ENCODE data around the gene CREBL2. TPM values are rescaled to one million over a fixed set of nuclear protein-coding genes. Genes with fewer than 3 reads are reported as not detected.
"Not testable (repeated sequence)": the region's sequence is repeated elsewhere in the genome, so short reads cannot be mapped to it uniquely, and the experiment has no call there.

The CREBL2 gene
- total RNA-seq, 4 donors from 2014 or later, result 31.0 to 45.6 (median 41.2) TPM

DNA sequence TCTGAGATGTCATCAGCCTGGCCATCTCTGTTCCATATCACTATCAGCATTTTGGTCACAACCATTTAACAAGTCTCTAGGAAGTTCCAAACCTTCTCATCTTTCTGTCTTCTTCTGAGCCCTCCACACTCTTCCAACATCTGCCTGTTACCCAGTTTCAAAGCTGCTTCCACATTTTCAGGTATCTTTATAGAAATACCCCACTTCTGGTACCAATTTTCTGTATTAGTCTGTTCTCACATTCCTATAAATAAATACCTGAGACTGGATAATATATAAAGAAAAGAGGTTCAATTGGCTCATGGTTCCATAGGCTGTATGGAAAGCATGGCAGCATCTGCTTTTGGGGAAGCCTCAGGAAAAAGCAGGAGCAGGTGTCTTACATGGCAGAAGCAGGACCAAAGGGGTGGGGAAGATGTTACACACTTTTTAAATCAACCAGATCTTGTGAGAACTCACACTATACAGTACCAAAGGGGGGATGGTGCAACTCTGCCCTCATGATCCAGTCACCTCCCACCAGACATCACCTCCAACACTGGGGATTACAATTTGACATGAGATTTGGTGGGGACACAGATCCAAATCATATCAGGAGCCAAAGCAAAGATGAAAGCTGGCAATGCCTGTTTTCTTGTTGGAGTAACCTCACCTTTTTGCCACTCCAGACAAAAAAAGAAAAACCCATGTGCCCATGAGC is 37.4 kb downstream of the CREBL2 start:
- no peak for DNase-seq (ENCODE audit: low spot score in 2 of 2)
- TF ChIP-seq, protein P1, sequence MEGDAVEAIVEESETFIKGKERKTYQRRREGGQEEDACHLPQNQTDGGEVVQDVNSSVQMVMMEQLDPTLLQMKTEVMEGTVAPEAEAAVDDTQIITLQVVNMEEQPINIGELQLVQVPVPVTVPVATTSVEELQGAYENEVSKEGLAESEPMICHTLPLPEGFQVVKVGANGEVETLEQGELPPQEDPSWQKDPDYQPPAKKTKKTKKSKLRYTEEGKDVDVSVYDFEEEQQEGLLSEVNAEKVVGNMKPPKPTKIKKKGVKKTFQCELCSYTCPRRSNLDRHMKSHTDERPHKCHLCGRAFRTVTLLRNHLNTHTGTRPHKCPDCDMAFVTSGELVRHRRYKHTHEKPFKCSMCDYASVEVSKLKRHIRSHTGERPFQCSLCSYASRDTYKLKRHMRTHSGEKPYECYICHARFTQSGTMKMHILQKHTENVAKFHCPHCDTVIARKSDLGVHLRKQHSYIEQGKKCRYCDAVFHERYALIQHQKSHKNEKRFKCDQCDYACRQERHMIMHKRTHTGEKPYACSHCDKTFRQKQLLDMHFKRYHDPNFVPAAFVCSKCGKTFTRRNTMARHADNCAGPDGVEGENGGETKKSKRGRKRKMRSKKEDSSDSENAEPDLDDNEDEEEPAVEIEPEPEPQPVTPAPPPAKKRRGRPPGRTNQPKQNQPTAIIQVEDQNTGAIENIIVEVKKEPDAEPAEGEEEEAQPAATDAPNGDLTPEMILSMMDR (IDR thresholded peaks at IDR 0.05), result no peak
- TF ChIP-seq POLR2AphosphoS5 (IDR thresholded peaks at IDR 0.05), result no peak
- no peak for TF ChIP-seq POLR2A (IDR thresholded peaks at IDR 0.05)
- TF ChIP-seq EP300 (IDR thresholded peaks at IDR 0.05), result no peak
- no peaks in the 10 kb centered on the region for H3K4me1 ChIP-seq
- H3K4me3 ChIP-seq, result no peak overlapping the region
- H3K27ac ChIP-seq, result no peak overlapping the region
- peaks cover 10% of the 10 kb centered on the region for H3K9me3 ChIP-seq
- H3K27me3 ChIP-seq, result no peaks in the 10 kb centered on the region
- no peaks in the 10 kb centered on the region for H3K36me3 ChIP-seq

DNA sequence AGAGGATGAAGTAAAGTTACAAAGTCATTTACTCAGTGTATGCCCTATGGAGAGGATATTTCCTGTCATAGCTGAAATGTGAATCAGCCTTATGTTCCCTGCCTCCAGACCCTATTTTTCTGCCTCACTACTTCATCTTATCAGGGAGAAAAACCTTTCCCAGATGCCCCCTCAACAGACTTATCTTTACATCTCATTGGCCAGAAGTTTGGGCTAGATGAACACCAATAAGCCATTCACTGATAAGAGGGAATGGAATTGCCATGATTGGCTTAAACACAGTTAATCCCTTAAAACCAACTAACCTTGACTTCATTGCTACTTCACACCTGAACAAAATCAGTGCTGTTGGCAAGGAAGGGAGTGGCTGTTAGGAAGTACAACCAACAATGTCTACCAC is 40.1 kb downstream of the CREBL2 start:
- no peaks in the 10 kb centered on the region for H3K36me3 ChIP-seq
- H3K27ac ChIP-seq, result no peak overlapping the region
- no peak overlapping the region for H3K4me3 ChIP-seq
- no peaks in the 10 kb centered on the region for H3K27me3 ChIP-seq
- peaks cover 10% of the 10 kb centered on the region for H3K4me1 ChIP-seq
- TF ChIP-seq, protein P1 (IDR thresholded peaks at IDR 0.05), result no peak
- TF ChIP-seq POLR2AphosphoS5 (IDR thresholded peaks at IDR 0.05), result no peak
- no peak for TF ChIP-seq EP300 (IDR thresholded peaks at IDR 0.05)
- TF ChIP-seq POLR2A (IDR thresholded peaks at IDR 0.05), result no peak
- peaks cover 10% of the 10 kb centered on the region for H3K9me3 ChIP-seq
- no peak for DNase-seq (ENCODE audit: low spot score in 2 of 2)

DNA sequence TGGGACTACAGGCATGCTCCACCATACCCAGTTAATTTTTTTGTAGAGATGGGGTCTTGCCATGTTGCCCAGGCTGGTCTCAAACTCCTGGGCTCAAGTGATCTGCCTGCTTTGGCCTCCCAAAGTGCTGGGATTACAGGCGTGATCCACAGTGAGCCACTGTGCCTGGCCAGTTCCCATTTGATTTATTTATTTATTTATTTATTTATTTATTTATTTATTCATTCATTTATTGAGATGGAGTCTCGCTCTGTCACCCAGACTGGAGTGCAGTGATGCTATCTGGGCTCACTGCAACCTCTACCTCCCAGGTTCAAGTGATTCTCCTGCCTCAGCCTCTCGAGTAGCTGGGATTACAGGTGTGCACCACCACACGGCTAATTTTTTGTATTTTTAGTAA is 41.0 kb downstream of the CREBL2 start:
- not testable (repeated sequence) for H3K9me3 ChIP-seq; H3K27ac ChIP-seq; H3K4me3 ChIP-seq; H3K36me3 ChIP-seq; DNase-seq (ENCODE audit: low spot score in 2 of 2); H3K27me3 ChIP-seq; H3K4me1 ChIP-seq
- WGBS, result 91% methylated on average over 4 of the region's 4 CpGs

DNA sequence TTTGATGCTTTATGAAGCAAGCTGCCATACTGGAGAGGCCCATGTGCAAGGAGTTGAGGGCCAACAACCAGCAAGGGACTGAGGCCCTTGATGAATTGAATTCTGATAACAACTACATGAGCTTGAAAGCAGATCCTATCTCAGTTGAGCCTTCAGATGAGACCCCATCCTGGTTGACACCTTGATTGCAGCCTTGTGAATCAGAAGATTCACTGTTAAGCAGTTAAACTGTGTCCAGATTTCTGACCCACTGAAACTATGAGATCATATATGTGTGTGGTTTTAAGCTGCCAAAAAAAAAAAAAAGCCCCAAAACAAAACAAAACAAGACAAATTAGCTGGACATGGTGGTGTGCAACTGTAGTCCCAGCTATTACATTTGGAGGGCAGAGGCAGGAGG is 42.2 kb downstream of the CREBL2 start:
- Histone ChIP-seq H3K4me3 (no peak overlapping the region), H3K27me3 (no peaks in the 10 kb centered on the region), H3K4me1 (peaks cover 10% of the 10 kb centered on the region), H3K27ac (no peak overlapping the region), H3K9me3 (peaks cover 10% of the 10 kb centered on the region), H3K36me3 (no peaks in the 10 kb centered on the region)
- no peak for DNase-seq (ENCODE audit: low spot score in 2 of 2)
- TF ChIP-seq EP300 (IDR thresholded peaks at IDR 0.05) (no peak), POLR2AphosphoS5 (IDR thresholded peaks at IDR 0.05) (no peak), POLR2A (IDR thresholded peaks at IDR 0.05) (no peak)
- TF ChIP-seq, protein P1 (IDR thresholded peaks at IDR 0.05), result no peak

DNA sequence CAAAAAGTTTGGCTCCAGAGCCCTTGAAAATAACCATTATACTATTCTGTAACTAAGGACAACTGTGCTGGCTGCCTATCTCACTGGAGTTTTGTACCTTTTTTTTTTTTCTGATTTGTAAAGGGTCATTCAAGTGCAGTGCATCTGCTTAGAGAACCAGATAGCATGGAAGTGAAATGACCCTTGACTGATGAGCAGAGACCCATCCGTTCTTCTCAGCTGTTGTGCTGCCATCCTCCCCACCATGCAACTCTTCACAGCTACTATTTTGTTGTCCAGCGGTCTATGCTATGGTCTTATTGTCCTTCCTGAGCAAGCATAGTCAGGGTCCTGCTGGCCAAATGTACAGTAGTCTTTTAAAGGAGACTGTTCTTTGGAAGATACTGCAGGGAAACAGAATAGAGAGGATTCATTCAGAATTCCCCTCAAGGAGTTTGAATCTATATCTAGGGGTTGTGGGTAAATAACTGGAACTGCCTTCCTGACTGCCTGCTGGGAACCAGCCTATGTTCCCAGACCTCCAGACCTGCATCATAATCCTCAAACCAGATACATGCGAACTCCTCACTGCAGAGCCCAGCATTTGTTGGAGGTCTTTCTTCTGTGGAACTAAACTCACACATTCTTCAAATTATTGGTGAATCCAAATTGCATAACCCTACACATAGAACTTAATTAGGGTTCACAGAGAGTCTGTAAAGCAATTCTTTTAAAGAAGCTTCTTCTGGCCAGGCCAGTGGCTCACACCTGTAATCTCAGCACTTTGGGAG is 43.2 kb downstream of the CREBL2 start:
- H3K27me3 ChIP-seq, result no peaks in the 10 kb centered on the region
- DNase-seq (ENCODE audit: low spot score in 2 of 2), result no peak
- TF ChIP-seq, protein P1 (IDR thresholded peaks at IDR 0.05), result no peak
- no peak for TF ChIP-seq POLR2A (IDR thresholded peaks at IDR 0.05)
- no peak for TF ChIP-seq EP300 (IDR thresholded peaks at IDR 0.05)
- no peak for TF ChIP-seq POLR2AphosphoS5 (IDR thresholded peaks at IDR 0.05)
- H3K27ac ChIP-seq, result no peak overlapping the region
- H3K36me3 ChIP-seq, result no peaks in the 10 kb centered on the region
- no peak overlapping the region for H3K4me3 ChIP-seq
- peaks cover 10% of the 10 kb centered on the region for H3K4me1 ChIP-seq
- peaks cover 1% of the 10 kb centered on the region for H3K9me3 ChIP-seq
- 79% methylated on average over 3 of the region's 3 CpGs for WGBS
